Cerebellar cortex (tissue), 1 donor: ENCODE data around the gene BUD31.
"Not testable (repeated sequence)": the region's sequence is repeated elsewhere in the genome, so short reads cannot be mapped to it uniquely, and the experiment has no call there.

Experiments
- DNase-seq: peaks from one replicate; pipeline ENCODE4 v3.0.0-alpha.2; 2015; ENCODE audit warnings: low spot score

The BUD31 gene

DNA sequence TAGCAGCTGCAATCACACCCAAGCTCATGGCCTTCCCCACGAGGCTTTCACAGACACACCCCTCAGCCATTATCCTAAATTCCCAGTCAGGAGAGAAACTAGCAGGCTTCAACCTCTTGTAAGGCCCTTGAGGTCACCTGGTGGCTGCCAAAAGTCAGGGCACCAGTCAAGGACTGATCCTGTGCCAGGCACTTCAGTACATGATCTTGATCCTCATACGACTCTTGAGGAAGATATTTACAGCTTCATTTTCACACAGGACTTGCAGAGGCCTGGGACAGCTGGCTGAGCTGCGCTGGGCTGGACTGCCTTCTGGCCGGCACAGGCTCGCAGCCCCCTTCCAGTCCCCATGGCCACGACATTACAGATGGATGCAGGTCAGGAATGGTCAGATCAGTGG is 9.2 kb upstream of the BUD31 start:
- no peak for DNase-seq

DNA sequence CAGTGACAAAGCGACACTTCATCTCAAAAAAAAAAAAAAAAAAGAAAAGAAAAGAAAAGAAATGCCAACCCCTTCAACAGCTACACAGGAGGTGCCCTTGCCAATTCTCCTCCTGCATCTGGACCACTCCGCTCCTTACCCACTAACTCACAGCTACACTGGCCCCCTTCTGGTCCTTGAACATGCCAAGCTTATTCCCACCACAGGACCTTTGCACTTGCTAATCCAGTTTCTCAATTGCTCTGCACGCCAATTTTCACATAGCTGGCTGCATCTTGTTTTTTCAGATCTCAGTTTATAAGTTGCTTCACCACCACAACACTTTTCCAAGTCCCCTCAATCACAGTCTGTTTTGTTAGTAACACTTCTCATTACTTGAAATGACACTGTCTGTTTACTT is 5.9 kb upstream of the BUD31 start:
- DNase-seq = no peak

DNA sequence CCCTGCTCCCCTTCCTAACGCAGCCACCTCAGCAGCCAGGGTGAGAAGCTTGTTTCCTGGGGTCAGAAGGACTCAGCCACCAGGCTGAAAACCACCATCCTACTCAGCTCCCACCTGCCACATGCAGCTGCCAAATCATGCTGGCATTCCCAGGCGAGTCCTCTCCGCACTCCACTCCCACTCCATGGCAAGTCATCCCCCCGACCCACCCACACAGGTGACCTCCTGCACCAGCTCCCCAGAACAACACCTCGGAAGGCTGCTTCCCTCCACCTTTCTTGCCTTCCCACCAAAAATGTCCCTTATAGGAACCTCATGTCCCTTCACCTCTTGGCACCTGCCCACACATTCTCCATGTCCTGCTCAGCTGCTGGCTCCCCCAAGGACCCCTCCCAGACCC is 5.0 kb upstream of the BUD31 start:
- no peak for DNase-seq

DNA sequence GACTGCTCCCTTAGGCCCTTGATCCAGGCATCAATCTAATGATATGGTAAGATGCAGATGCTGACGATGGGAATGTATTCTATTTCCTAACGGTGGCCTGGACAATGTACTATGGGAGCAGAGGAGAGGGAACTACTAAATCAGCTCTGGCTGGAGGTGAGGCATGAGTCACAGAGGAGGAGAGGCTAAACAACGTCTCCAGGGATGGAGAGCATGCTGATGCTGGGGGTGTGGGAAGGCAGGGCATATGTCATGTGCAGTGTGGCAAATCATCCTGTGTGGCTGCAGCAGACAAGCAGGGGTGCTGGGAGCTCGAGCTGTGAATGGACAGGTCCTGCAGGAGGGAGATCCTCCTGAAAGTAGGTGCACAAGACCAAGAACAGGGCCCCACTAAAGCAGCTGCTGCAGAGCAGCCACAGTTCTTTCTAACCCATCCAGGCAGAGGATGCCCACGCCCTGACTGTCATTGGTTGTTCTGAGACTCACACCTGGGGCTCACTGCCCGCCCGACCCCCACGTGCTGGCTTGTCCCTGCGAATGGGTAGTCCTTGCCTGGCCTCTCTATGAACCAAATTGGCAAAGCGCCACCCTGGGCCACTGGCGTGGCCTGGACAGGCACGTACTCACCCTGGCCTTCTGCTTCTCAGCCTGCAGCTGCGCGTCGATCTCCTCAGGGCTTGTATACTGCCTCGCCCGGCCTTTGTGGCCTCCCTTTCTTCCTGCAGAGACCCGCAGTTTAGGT is 4.4 kb upstream of the BUD31 start:
- DNase-seq = no peak

DNA sequence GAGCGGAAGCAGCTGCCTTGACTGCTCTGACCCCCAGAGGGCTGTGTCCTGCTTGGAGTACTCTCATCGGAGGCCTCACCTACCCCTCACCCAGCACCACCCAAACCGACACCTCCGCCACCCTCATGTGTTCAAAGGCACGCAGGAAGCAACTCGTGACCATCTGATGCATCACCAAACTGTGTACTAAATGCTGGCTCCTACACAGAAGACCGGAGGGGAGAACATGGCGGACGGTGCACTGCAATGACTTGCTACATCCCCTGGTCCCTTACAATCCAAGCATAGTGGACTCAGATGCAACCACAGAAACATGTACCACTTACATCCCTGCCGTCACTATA is 3.8 kb upstream of the BUD31 start:
- no peak for DNase-seq

DNA sequence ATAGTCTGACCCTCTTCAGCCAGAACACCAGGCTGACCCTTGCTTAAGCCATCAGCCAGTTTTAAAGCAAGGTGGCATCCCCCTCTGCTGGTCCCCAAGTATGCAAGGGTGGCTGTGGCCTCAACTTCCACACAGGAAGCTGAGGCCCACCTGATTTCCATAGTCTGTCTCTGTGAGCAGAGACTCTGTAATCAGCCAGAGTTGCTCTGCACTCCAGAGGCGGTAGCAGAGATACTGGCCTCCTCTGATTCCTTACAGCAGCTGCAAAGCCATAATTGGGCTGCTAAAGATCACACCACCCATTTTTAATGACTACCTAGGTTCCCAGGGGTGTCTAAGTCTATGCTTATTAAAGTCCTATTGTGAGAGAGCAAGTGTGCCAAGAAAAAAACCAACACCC is 2.2 kb upstream of the BUD31 start:
- DNase-seq = no peak

DNA sequence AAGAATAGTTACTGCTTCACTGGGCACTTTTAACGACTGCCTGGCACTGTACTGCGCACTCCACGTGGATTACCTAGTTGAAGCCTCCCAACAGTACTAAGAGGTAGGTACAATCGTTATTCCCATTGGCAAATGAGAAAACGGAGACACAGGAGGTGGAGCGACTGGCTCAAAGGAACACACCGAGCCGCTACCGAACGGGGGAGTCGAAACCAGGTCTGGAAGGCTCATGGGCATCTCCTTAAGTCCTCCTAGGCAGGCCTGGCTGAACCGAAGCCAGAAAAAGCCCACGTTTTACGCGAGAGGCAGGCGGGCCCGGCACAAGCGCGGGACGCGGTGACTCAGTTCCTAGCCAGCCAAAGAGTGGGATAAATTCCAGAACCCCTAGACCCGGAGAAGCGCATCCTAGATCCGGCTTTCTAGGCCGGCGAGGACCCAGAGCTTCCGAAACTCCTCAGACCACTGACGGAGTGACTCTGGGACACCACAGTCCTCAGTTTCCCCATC is 844 bp upstream of the BUD31 start:
- DNase-seq = peak; percentile 24

DNA sequence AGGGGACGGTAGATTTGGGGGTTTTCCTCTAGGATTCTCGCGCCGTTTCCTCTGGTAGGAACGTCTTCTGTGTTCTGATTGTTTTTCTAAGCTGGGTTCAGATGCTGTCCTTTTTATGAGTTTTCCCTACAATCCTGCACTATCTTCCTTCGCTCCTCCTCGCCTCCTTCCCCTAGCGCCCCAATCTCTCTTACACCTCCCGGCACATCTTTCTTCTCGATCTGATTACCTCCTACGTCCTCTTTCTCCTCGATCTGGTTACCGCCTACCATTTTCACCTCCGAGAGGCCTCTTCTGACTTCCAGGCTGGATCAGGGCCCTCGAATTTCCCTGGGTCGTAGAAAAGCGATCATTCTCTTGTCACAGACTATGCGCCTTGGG is 413 bp downstream of the BUD31 start:
- no peak for DNase-seq

DNA sequence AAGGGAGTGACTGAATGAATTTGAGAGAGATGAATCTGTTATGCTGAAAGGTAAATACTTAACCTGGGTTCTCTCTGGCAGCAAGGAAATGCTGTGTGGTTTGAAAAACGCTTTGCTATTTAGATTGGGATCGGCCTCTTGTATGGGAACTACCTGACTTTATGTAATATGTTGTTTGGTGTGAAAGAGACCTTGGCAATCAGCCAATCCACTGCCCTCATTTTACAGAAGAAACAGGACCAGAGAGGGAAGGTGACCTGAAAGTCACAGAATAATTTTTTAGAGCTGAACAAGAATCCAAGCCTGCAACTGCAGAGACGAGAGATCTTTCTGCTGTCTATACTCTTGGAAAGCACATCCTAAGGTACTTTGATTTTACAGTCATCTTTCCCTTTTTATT is 1.0 kb downstream of the BUD31 start:
- DNase-seq = no peak

DNA sequence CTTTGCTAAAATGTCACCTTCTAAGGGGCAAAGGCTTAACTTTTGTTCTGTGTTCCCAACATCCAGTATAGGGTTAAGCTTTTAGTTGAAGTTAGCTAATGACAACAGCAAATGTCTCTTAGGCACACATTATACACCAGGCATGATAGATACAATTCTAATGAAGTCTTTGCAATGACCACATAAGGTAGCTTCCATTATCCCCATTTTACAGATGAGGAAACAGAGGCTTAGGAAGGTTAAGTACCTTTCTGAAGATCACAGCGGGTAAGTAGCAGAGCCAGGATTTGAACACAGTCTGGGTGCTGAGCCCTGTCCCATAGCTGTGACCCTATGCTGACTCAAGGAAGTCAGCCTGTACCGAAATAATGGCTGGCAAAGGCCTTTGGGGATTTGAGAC is 1.9 kb downstream of the BUD31 start:
- no peak for DNase-seq

DNA sequence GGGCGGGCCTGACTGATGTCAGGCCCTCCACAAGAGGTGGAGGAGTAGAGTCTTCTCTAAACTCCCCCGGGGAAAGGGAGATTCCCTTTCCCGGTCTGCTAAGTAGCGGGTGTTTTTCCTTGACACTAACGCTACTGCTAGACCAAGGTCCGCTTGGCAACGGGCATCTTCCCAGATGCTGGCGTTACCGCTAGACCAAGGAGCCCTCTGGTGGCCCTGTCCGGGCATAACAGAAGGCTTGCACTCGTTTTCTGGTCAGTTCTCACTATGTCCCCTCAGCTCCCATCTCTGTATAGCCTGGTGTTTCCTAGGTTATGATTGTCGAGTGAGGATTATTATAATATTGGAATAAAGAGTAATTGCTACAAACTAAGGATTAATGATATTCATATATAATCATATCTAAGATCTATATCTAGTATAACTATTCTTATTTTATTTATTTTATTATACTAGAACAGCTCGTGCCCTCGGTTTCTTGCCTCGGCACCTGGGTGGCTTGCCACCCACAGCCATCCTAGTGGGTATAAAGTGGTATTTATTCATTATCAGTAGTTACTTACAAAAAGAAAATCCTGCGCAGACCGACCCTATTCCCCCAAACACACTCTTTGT is 6.9 kb downstream of the BUD31 start:
- peak; percentile 72 for DNase-seq

DNA sequence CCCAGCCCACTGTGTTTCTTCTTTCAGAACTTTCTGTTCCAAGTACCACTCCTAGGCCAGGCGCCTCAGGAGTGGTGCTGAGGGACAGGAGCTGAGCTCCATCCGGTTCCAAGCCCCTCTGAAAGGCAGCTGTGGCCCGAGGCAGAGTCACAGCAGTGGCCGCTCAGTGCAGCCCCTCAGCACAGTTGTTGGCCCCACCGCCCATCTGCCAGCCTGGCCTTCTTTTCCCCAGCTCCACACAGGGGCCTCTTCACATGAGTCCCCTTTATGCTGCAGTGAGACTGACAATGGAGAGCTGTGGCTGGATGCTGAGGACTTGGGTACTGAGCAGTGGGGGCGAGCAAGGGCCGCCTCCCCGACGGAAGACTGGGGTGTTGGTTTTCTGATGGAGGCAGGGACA is 9.5 kb downstream of the BUD31 start:
- DNase-seq = no peak

DNA sequence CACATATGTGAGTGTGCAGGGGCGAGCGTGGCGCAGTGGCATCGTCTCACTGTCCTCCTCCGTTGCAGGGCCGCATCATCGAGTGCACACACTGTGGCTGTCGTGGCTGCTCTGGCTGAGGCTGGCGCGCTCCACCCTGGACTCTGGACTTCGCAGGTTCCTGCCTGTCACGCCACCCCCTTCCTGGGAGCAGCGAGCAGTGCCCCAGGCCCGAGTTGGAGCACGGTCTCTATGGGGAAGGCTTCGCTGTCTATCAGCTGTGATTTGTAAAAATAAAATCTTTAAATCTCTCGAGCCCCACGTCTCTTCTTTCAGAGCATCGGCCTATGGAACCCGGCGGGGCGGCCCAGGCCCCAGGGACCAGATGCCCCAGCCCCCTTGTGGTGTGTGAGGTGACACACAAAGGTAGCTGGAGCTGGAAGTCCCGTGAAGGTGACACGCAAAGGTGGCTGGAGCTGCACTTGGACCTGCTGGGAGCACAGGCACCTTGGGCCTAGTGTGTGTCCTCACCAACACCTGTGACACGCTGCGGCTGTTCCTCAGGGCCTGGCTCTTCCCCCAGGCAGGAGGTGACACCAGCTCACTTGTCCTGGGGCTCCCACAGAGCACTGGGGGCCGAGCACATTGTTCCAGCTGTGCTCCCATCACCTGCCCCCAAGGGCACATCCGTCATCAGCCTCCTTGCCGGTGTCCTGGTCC is 10.7 kb downstream of the BUD31 start:
- no peak for DNase-seq

DNA sequence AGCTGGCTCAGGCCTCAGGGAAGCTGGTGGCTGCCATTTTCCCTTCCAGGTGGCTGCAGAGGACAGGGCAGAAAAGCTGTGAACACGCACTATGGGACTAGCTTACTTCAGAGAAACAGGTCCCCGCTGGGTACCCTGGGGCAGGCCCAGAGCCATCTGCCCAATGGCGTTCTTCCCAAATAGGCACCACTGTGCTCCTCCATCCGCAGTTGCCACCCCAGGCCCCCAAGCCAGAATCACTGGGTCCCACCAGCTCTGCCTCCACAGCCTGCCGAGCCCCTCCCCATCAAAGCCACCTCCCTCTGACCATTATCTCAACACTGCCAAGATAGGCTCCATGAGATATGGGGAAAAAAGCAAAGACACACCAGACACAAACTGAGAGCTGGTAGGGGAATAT is 11.4 kb downstream of the BUD31 start:
- DNase-seq = no peak

DNA sequence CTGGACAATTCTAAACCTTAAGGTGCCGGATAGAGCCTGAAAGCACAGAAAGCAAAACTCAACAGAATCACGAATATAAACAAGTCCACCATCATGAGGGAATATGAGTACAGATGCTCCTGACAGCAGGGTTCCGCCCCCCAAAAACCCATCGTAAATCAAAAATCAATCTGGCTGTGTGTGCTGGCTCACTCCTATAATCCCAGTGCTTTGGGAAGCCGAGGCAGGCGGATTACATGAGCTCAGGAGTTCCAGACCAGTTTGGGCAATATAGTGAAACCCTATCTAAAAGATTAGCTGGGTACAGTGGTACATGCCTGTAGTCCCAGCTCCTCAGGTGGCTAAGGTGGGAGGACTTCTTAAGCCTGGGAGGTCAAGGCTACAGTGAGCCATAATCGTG is 12.2 kb downstream of the BUD31 start:
- DNase-seq = no peak

DNA sequence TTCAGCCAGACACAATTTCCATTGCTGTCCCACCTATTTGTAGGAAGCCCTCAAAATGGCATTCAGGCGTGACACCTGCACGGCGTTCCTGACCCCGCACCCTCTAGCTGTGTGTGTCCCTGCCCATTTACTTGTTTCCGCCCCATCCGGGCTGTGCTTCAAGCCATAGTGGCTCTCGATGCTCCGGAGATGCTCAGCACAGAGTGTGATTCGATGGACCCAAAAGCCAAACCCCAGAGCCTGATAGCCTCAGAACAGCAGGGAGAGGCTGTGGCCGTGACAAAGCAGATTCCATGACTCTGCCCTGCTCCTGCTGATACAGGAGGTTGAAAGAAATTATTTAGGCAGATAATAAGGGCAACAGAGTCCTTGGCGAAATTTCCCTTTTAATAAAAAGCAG is 13.4 kb downstream of the BUD31 start:
- no peak for DNase-seq

DNA sequence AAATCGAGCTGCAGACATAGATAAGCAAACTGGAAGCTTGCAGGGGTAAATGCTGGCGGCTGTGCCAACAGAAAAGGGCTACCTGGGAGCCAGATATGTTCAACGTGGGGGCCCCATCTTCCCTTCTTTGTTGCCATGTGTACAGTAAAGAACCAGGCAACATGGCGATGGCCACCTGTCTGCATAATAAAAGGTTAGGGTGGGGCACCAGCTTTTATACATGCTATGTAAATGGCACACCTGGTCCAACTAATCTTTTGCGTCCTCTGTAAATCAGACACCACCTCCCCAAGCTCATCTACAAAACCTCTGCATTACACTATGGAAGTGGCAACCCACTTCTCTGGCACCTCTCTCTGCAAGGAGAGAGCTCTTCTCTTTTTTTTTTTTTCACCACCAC is 13.9 kb downstream of the BUD31 start:
- DNase-seq = no peak

DNA sequence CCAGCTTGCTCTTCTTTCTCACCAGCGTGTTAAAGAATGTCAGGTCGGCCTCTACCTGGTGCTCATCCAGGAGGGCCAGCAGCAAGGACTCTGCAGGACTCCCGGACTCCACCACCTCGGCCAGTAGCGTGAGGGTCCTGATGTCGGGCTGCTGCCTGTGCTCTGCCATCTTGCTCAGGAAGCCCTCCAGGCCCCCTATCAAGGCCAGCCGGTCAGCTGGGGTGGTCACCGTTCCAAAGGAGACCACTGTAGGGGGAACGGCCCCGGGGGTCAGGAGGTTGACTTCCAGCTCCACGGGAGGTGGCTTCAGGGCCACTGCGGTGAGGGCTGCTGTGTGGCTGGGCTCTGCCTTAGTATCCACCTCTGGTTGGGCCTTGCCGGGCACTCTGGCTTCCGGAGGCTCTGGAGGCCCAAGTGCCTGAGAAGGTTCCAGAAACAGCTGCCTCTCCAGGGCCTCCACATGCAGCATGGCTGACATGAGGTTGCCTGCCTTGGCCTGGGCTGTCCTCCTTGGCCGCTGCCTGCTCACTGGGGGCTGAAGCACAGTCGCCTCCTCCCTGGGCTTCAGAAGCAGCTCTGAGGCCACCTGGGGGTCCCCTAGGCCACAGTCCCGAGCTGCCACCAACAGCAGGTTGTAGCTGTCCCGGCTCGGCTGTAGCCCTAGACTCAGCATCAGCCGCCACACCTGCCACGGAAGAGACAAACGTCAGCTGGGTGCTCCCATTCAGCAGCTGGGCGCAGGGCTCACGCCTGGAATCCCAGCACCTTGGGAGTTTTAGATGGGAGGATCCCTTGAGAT is 16.4 kb downstream of the BUD31 start:
- no peak for DNase-seq

DNA sequence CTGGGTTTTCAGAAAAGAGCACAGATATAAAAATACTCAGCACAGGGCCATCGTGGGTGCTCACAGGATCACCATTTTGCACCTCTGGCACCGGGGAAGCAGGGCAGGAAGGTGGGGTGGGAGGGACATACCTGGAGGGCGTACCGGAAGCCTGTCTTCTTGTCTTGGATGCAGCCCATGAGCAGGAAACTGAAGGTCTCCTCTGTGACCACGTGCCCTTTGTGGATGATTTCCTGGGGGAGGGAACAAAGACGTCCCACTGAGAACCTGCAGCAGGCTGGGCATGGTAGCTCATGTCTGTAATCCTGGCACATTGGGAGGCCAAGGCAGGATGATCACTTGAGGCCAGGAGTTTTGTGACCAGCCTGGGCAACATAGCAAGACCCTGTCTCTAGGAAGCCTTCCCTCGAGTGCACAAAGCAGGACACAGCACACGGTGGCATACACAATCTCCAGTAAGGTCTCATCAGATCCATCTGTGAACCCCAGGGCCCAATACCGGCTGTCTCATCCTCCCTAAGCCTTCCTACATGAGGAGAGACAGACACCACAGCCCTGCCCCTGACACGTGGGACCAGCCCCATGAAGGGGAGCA is 20.3 kb downstream of the BUD31 start:
- DNase-seq = no peak

DNA sequence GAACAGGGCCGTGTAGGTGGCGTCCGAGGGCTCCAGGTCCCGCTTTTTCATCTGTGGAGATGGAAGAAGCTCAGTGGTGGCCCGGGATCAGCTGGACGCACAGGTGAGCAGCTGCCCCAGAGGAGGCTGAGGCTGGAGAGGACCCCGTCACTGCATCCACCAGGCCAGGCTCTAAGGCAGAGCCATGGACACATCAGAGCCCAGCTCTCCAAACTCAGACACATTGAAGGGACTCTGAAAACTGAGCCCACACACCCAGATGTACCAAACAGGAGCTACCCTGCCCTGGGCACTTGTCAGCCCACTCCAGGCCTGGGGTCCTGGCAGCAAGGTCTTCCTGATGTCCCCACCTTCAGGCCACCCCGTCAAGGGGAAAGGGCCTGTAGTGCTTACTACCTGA is 21.0 kb downstream of the BUD31 start:
- no peak for DNase-seq

DNA sequence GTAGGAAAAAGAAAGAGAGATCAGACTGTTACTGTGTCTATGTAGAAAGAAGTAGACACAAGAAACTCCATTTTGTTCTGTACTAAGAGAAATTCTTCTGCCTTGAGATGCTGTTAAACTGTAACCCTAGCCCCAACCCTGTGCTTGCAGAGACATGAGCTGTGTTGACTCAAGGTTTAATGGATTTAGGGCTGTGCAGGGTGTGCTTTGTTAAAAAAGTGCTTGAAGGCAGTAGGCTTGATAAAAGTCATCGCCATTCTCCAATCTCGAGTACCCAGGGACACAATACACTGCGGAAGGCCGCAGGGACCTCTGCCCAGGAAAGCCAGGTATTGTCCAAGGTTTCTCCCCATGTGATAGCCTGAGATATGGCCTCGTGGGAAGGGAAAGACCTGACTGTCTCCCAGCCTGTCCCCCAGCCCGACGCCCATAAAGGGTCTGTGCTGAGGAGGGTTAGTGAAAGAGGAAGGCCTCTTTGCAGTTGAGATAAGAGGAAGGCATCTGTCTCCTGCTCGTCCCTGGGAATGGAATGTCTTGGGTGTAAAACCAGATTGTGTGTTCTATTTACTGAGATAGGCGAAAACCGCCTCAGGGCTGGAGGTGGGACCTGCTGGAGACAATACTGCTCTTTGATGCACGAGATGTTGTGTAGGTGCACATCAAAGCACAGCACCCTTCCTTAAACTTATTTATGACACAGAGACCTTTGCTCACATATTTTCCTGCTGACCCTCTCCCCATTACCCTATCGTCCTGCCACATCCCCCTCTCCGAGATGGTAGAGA is 23.2 kb downstream of the BUD31 start:
- not testable (repeated sequence) for DNase-seq
